ENCODE data around the gene MTMR3. TPM values are rescaled to one million over a fixed set of nuclear protein-coding genes. Genes with fewer than 3 reads are reported as not detected.

MTMR3 gene
- total RNA-seq, 1 experiment from 2014 or later, result 27.0 TPM

DNA sequence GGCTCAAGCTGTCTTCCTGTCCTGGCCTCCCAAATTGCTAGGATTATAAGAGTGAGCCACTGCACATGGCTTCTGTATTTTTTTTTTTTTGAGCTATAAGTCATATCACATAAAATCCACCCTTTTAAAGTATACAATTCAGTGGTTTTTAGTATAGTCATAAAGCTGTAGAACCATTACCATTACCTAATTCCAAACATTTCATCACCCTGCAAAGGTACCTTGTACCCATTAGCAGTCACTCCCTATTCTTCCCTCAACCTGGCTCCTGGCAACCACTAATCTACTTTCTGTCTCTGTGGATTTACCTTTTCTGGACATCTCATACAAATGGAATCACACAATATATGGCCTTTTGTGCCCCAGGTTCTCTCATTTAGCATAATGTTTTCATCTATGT is 84.5 kb downstream of the MTMR3 start:
- Histone ChIP-seq H2AFZ (ENCODE audit: low read depth, low read length, poor library complexity, severe bottlenecking) (no peak overlapping the region), H3K9ac (ENCODE audit: low read length) (no peak overlapping the region), H4K20me1 (ENCODE audit: insufficient read depth) (no peaks in the 10 kb centered on the region), H3K36me3 (ENCODE audit: control insufficient read depth in 1 of 2, insufficient read depth in 2 of 2, low read length in 2 of 2) (no peaks in the 10 kb centered on the region), H3K27me3 (ENCODE audit: insufficient read depth, low read length) (no peaks in the 10 kb centered on the region), H3K4me1 (ENCODE audit: control insufficient read depth in 1 of 2, insufficient read depth in 2 of 2, low read length in 2 of 2) (no peaks in the 10 kb centered on the region), H3K9me2 (ENCODE audit: insufficient read depth) (no peaks in the 10 kb centered on the region), H3K79me2 (ENCODE audit: insufficient read depth, low read length) (no peaks in the 10 kb centered on the region), H3K9me3 (ENCODE audit: control insufficient read depth in 1 of 2, insufficient read depth in 1 of 2, low read depth in 1 of 2, low read length in 2 of 2) (no peaks in the 10 kb centered on the region), H3K4me3 (replicated peaks in 1 of 2; ENCODE audit: low read depth in 1 of 2, low read length in 2 of 2) (no peak overlapping the region), H3K4me2 (ENCODE audit: low read length) (no peak overlapping the region), H3K27ac (ENCODE audit: low read depth, low read length) (no peak overlapping the region)
- RAD21 ChIA-PET (ENCODE audit: low non-redundant PET in 1 of 2, low total read pairs in 2 of 2, uncharacterized antibody in 2 of 2, unreplicated experiment in 2 of 2), result no interaction called here
- TF ChIP-seq, protein P1, sequence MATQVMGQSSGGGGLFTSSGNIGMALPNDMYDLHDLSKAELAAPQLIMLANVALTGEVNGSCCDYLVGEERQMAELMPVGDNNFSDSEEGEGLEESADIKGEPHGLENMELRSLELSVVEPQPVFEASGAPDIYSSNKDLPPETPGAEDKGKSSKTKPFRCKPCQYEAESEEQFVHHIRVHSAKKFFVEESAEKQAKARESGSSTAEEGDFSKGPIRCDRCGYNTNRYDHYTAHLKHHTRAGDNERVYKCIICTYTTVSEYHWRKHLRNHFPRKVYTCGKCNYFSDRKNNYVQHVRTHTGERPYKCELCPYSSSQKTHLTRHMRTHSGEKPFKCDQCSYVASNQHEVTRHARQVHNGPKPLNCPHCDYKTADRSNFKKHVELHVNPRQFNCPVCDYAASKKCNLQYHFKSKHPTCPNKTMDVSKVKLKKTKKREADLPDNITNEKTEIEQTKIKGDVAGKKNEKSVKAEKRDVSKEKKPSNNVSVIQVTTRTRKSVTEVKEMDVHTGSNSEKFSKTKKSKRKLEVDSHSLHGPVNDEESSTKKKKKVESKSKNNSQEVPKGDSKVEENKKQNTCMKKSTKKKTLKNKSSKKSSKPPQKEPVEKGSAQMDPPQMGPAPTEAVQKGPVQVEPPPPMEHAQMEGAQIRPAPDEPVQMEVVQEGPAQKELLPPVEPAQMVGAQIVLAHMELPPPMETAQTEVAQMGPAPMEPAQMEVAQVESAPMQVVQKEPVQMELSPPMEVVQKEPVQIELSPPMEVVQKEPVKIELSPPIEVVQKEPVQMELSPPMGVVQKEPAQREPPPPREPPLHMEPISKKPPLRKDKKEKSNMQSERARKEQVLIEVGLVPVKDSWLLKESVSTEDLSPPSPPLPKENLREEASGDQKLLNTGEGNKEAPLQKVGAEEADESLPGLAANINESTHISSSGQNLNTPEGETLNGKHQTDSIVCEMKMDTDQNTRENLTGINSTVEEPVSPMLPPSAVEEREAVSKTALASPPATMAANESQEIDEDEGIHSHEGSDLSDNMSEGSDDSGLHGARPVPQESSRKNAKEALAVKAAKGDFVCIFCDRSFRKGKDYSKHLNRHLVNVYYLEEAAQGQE (IDR thresholded peaks at IDR 0.05; ENCODE audit: low read depth), result no peak
- TF ChIP-seq, protein P2, sequence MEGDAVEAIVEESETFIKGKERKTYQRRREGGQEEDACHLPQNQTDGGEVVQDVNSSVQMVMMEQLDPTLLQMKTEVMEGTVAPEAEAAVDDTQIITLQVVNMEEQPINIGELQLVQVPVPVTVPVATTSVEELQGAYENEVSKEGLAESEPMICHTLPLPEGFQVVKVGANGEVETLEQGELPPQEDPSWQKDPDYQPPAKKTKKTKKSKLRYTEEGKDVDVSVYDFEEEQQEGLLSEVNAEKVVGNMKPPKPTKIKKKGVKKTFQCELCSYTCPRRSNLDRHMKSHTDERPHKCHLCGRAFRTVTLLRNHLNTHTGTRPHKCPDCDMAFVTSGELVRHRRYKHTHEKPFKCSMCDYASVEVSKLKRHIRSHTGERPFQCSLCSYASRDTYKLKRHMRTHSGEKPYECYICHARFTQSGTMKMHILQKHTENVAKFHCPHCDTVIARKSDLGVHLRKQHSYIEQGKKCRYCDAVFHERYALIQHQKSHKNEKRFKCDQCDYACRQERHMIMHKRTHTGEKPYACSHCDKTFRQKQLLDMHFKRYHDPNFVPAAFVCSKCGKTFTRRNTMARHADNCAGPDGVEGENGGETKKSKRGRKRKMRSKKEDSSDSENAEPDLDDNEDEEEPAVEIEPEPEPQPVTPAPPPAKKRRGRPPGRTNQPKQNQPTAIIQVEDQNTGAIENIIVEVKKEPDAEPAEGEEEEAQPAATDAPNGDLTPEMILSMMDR (IDR thresholded peaks at IDR 0.05 in 2 of 3, conservative IDR thresholded peaks at IDR 0.05 in 1 of 3; ENCODE audit: borderline replicate concordance in 1 of 3, insufficient read depth in 1 of 3, low read depth in 2 of 3, low read length in 2 of 3), result no peak
- TF ChIP-seq JUND (IDR thresholded peaks at IDR 0.05) (no peak), TCF7L2 (IDR thresholded peaks at IDR 0.05; ENCODE audit: borderline replicate concordance, extremely low read depth, insufficient read depth, insufficient read length) (no peak), POLR2AphosphoS5 (IDR thresholded peaks at IDR 0.05; ENCODE audit: low read depth, low read length) (no peak), POLR2A (IDR thresholded peaks at IDR 0.05; ENCODE audit: borderline replicate concordance, extremely low read depth, insufficient read depth, insufficient read length) (no peak), YY1 (IDR thresholded peaks at IDR 0.05; ENCODE audit: extremely low read depth, insufficient replicate concordance, low read depth, low read length) (no peak), SP1 (IDR thresholded peaks at IDR 0.05; ENCODE audit: low read depth) (no peak), SRF (IDR thresholded peaks at IDR 0.05; ENCODE audit: low read depth) (no peak), ELF1 (IDR thresholded peaks at IDR 0.05; ENCODE audit: borderline replicate concordance, low read depth) (no peak), EZH2 (IDR thresholded peaks at IDR 0.05) (no peak)
- TF ChIP-seq, protein P3, sequence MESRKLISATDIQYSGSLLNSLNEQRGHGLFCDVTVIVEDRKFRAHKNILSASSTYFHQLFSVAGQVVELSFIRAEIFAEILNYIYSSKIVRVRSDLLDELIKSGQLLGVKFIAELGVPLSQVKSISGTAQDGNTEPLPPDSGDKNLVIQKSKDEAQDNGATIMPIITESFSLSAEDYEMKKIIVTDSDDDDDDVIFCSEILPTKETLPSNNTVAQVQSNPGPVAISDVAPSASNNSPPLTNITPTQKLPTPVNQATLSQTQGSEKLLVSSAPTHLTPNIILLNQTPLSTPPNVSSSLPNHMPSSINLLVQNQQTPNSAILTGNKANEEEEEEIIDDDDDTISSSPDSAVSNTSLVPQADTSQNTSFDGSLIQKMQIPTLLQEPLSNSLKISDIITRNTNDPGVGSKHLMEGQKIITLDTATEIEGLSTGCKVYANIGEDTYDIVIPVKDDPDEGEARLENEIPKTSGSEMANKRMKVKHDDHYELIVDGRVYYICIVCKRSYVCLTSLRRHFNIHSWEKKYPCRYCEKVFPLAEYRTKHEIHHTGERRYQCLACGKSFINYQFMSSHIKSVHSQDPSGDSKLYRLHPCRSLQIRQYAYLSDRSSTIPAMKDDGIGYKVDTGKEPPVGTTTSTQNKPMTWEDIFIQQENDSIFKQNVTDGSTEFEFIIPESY (IDR thresholded peaks at IDR 0.05; ENCODE audit: extremely low read depth, insufficient replicate concordance, low read length), result no peak
- no peak for ATAC-seq
- intact Hi-C loops (cut with micrococcal nuclease), result no loop called here
- POLR2A ChIA-PET, result no interaction called here
- CTCF ChIA-PET, result no interaction called here
- DNase-seq (ENCODE audit: low read depth, low spot score), result no peak
- BruUV-seq (replicated peaks), result no TSS peak

Data from HCT116 (cell line).